HepG2 (cell line): ENCODE results near the gene NUP155.

Source experiments
- CEBPG ChIP-seq: IDR thresholded peaks from 2 replicates; pipeline ENCODE4 v1.6.1; 2016
- HMG20A ChIP-seq: IDR thresholded peaks from 2 replicates; pipeline ENCODE4 v1.6.1; 2016; ENCODE audit warnings: borderline replicate concordance
- ZBTB21 ChIP-seq: sonication (generic); formaldehyde crosslinking; IDR thresholded peaks from 2 replicates; pipeline ENCODE4 v1.4.0; 2020; ENCODE audit warnings: missing genetic modification reagents
- ZNF274 ChIP-seq: sonication (generic); formaldehyde crosslinking; IDR thresholded peaks from 2 replicates; pipeline ENCODE4 v1.5.1; 2020; ENCODE audit warnings: mild to moderate bottlenecking, missing genetic modification reagents
- ZNF747 ChIP-seq: sonication (generic); formaldehyde crosslinking; IDR thresholded peaks from 2 replicates; pipeline ENCODE4 v1.8.1; 2023; ENCODE audit warnings: missing genetic modification reagents, mild to moderate bottlenecking, borderline replicate concordance
- TF ChIP-seq, protein P1 (sequence below): IDR thresholded peaks from 2 replicates; pipeline ENCODE4 v1.6.1; 2012; ENCODE audit warnings: low read length, improper control_type of control experiment
- TF ChIP-seq, protein P2 (sequence below): sonication (generic); formaldehyde crosslinking; IDR thresholded peaks from 2 replicates; pipeline ENCODE4 v1.5.0; 2020; ENCODE audit warnings: mild to moderate bottlenecking, missing genetic modification reagents, moderate library complexity

DNA sequence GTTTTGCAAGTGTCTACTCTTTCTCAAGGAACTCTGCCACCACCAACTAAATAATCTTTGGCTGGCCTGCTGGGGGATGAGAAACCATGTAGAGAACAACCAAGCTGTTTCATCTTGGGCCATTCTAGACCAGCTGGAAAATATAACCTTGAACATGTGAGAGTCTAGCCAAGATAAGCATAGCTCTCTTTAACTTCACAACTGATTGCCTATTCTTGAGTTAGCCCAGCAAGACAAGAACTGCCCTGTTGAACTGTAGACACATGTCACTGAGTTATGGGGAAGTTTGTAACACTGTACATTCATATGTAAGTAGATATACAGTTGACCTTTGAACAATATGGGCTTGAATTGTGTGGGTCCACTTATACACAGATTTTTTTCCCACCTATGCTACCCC, 44.4 kb downstream of the NUP155 start:
- TF ChIP-seq, protein P1, sequence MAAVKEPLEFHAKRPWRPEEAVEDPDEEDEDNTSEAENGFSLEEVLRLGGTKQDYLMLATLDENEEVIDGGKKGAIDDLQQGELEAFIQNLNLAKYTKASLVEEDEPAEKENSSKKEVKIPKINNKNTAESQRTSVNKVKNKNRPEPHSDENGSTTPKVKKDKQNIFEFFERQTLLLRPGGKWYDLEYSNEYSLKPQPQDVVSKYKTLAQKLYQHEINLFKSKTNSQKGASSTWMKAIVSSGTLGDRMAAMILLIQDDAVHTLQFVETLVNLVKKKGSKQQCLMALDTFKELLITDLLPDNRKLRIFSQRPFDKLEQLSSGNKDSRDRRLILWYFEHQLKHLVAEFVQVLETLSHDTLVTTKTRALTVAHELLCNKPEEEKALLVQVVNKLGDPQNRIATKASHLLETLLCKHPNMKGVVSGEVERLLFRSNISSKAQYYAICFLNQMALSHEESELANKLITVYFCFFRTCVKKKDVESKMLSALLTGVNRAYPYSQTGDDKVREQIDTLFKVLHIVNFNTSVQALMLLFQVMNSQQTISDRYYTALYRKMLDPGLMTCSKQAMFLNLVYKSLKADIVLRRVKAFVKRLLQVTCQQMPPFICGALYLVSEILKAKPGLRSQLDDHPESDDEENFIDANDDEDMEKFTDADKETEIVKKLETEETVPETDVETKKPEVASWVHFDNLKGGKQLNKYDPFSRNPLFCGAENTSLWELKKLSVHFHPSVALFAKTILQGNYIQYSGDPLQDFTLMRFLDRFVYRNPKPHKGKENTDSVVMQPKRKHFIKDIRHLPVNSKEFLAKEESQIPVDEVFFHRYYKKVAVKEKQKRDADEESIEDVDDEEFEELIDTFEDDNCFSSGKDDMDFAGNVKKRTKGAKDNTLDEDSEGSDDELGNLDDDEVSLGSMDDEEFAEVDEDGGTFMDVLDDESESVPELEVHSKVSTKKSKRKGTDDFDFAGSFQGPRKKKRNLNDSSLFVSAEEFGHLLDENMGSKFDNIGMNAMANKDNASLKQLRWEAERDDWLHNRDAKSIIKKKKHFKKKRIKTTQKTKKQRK, result no peak
- TF ChIP-seq, protein P2, sequence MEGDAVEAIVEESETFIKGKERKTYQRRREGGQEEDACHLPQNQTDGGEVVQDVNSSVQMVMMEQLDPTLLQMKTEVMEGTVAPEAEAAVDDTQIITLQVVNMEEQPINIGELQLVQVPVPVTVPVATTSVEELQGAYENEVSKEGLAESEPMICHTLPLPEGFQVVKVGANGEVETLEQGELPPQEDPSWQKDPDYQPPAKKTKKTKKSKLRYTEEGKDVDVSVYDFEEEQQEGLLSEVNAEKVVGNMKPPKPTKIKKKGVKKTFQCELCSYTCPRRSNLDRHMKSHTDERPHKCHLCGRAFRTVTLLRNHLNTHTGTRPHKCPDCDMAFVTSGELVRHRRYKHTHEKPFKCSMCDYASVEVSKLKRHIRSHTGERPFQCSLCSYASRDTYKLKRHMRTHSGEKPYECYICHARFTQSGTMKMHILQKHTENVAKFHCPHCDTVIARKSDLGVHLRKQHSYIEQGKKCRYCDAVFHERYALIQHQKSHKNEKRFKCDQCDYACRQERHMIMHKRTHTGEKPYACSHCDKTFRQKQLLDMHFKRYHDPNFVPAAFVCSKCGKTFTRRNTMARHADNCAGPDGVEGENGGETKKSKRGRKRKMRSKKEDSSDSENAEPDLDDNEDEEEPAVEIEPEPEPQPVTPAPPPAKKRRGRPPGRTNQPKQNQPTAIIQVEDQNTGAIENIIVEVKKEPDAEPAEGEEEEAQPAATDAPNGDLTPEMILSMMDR, result no peak
- TF ChIP-seq ZNF274 (CRISPR knock-in tag) (no peak), ZBTB21 (CRISPR knock-in tag) (no peak), CEBPG (CRISPR knock-in tag) (no peak), HMG20A (no peak), ZNF747 (CRISPR knock-in tag) (no peak)
